Spleen (tissue), 11 donors: ENCODE results near the gene HDAC4. TPM values are rescaled to one million over a fixed set of nuclear protein-coding genes. Genes with fewer than 3 reads are reported as not detected.
A peak's percentile ranks its signal among the peaks of the same experiment; 100 is the strongest.

ENCODE experiments used
- DNase-seq: peaks from one replicate; pipeline ENCODE4 v3.0.0-alpha.2; 2020
- H3K27ac ChIP-seq, 8 donors: fragments of 200-600 bp; sonication (generic) in 7 of 8; 1 replicate in 4 of 8; 2 replicates in 4 of 8; pipeline versions ENCODE4 v1.5.0 to v1.8.0; 2016 to 2021; ENCODE audit warnings: inconsistent platforms in 4 of 8, mild to moderate bottlenecking in 4 of 8, moderate library complexity in 1 of 8
- H3K27me3 ChIP-seq, 7 donors: fragments of 200-600 bp; sonication (generic) in 6 of 7; replicated peaks in 1 of 7; 1 replicate in 4 of 7; 2 replicates in 3 of 7; pipeline versions ENCODE4 v1.5.0 to v1.8.0; 2016 to 2021; ENCODE audit warnings: inconsistent platforms in 3 of 7, mild to moderate bottlenecking in 1 of 7
- H3K36me3 ChIP-seq, 6 donors: fragments of 200-600 bp; sonication (generic) in 5 of 6; 1 replicate in 4 of 6; 2 replicates in 2 of 6; pipeline versions ENCODE4 v1.5.0 to v1.8.0; 2016 to 2021; ENCODE audit warnings: inconsistent platforms in 2 of 6
- H3K4me1 ChIP-seq, 6 donors: fragments of 200-600 bp; sonication (generic) in 5 of 6; 1 replicate in 3 of 6; 2 replicates in 3 of 6; pipeline versions ENCODE4 v1.5.0 to v1.8.0; 2016 to 2021; ENCODE audit warnings: inconsistent platforms in 3 of 6
- H3K4me3 ChIP-seq, 8 donors: fragments of 200-600 bp; sonication (generic) in 7 of 8; 1 replicate in 4 of 8; 2 replicates in 4 of 8; pipeline versions ENCODE4 v1.5.0 to v1.8.0; 2016 to 2021; ENCODE audit warnings: inconsistent platforms in 4 of 8, mild to moderate bottlenecking in 4 of 8, moderate library complexity in 2 of 8
- H3K9me3 ChIP-seq, 8 donors: fragments of 200-600 bp; sonication (generic) in 7 of 8; 1 replicate in 4 of 8; 2 replicates in 4 of 8; pipeline versions ENCODE4 v1.5.0 to v1.8.0; 2016 to 2021; ENCODE audit warnings: inconsistent platforms in 4 of 8
- POLR2A ChIP-seq, 3 donors: fragments of 450-650 bp; IDR thresholded peaks; one replicate each; pipeline ENCODE4 v1.5.1; 2017; ENCODE audit warnings: antibody characterized with exemption in 3 of 3, mild to moderate bottlenecking in 1 of 3
- POLR2AphosphoS5 ChIP-seq, 3 donors: sonication (generic); formaldehyde crosslinking; IDR thresholded peaks; one replicate each; pipeline ENCODE4 v1.5.1; 2017; ENCODE audit warnings: antibody characterized with exemption in 3 of 3
- WGBS, 5 donors: extraction: QIAGEN DNeasy Blood & Tissue Kit in 3 of 5; methylation state at CpG; one replicate each; pipeline versions ENCODE4 v1.1.5 to v1.1.7; 2013 to 2018; 5-methylcytosine and 5-hydroxymethylcytosine counted together
- intact Hi-C: fragments of 100-400 bp; cut with DNase I; formaldehyde crosslinking; loops from one replicate; pipeline ENCODE4 v1.15.0; 2023; ENCODE audit warnings: low total_unique reads
- polyA plus RNA-seq, 3 donors: library from polyadenylated mRNA; stranded (reverse); fragments of 200-250 nt; gene quantifications; one replicate each; pipeline ENCODE4 v1.2.1, GENCODE V29; 2013
- total RNA-seq, 7 donors: library from RNA; depleted of rRNA in 3 of 7; stranded (reverse); fragments of >200 nt in 3 of 7; fragmentation: NEBNext Ultra II Directional in 4 of 7; extraction: Animal tissue kit (Norgen Biotek cat#: 25700) in 4 of 7; gene quantifications; one replicate each; pipeline versions ENCODE4 v1.1.0 to v1.2.1, GENCODE V29; 2016 to 2021
- TF ChIP-seq, protein P1 (sequence below), 11 experiments: fragments of 200-600 bp in 7 of 11; fragments of 450-650 bp in 4 of 11; sonication (generic) in 4 of 11; IDR thresholded peaks in 8 of 11; conservative IDR thresholded peaks in 3 of 11; 1 replicate in 7 of 11; 2 replicates in 4 of 11; pipeline versions ENCODE4 v1.4.0 to v1.8.0; 2016 to 2021; ENCODE audit warnings: antibody characterized with exemption in 11 of 11, inconsistent platforms in 4 of 11, mild to moderate bottlenecking in 1 of 11
- donor health status: healthy with polysubstance abuse.
- donor health status: DM: no; HTN: no; CAD: no; lungs with moderate emphysema.
- donor health status: DM: no; HTN: no; CAD: no.
- donor health status: Bipolar disorder and iron deficiency.
- donor health status: healthy.
- donor health status: DM: no; HTN: no; CAD: no.
- donor health status: DM: yes; HTN: yes; CAD: no.

Gene HDAC4
- total and polyA plus RNA-seq, 10 donors: 3.2 to 122 (median 69.5) TPM

DNA sequence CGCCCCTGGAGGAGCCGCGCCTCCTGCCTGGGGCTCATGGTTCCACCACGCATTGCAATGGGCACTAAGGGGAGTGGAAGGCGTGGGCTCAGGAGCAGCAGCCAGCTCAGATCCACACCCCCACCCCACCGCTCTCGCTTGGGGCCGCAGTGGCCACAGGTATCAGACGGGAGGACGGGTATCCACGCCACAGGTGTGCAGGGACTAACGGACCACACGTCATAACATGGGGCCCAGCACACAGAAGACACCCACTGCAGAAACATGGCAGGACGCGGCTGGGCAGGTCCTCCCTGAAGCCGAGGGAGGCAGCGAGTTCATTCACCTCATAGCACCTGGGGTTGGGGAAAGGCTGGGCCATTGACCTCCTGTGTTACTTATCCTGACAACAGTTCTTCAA is 13.0 kb downstream of the HDAC4 start:
- H3K4me3 ChIP-seq: no peak overlapping the region
- peaks cover 0 to 57% (median 5%) of the 10 kb centered on the region in 6 donors for H3K36me3 ChIP-seq
- DNase-seq: peak; percentile 61
- H3K4me1 ChIP-seq: peaks cover 0 to 19% (median 2%) of the 10 kb centered on the region in 6 donors
- 92 to 98% (median 95%) methylated on average over 17 of the region's 17 CpGs for WGBS, 5 donors
- H3K9me3 ChIP-seq: no peaks in the 10 kb centered on the region
- no peak overlapping the region for H3K27ac ChIP-seq
- intact Hi-C loops: no loop called here
- H3K27me3 ChIP-seq: no peaks in the 10 kb centered on the region
- TF ChIP-seq POLR2AphosphoS5 (IDR thresholded peaks at IDR 0.05) (no peak), POLR2A (IDR thresholded peaks at IDR 0.05) (no peak)
- TF ChIP-seq, protein P1, sequence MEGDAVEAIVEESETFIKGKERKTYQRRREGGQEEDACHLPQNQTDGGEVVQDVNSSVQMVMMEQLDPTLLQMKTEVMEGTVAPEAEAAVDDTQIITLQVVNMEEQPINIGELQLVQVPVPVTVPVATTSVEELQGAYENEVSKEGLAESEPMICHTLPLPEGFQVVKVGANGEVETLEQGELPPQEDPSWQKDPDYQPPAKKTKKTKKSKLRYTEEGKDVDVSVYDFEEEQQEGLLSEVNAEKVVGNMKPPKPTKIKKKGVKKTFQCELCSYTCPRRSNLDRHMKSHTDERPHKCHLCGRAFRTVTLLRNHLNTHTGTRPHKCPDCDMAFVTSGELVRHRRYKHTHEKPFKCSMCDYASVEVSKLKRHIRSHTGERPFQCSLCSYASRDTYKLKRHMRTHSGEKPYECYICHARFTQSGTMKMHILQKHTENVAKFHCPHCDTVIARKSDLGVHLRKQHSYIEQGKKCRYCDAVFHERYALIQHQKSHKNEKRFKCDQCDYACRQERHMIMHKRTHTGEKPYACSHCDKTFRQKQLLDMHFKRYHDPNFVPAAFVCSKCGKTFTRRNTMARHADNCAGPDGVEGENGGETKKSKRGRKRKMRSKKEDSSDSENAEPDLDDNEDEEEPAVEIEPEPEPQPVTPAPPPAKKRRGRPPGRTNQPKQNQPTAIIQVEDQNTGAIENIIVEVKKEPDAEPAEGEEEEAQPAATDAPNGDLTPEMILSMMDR (IDR thresholded peaks at IDR 0.05 in 8 of 11, conservative IDR thresholded peaks at IDR 0.05 in 3 of 11): no peak

DNA sequence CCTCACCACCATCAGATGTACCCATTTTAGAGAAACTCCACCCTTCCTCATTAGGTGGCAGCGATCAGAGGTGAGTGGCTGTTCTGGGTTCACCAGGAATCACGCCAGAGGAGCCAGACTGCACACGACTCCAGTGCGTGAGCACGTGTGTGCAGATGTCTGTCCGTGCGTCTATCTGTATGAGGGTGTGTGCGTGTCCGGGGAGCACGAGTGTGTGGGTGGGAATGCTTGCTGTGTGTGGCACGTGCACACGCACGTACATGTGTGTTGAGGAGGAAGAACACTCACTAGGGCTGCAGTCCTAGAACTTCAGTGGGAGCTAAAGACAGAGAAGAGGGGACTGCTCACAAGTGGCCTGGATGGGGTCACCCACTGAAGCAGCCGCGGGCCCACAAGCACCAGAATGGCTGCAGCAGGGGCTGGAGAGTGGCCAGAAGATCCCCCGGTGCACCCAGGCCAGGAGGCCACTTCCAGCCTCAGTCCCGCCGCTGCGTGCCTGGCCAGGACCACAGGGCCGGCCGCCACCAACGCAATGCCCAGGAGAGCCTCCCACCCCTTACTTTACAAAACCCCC is 13.9 kb downstream of the HDAC4 start:
- intact Hi-C loops: no loop called here
- no peak for TF ChIP-seq POLR2A (IDR thresholded peaks at IDR 0.05)
- no peak for TF ChIP-seq POLR2AphosphoS5 (IDR thresholded peaks at IDR 0.05)
- TF ChIP-seq, protein P1 (IDR thresholded peaks at IDR 0.05 in 8 of 11, conservative IDR thresholded peaks at IDR 0.05 in 3 of 11): no peak

DNA sequence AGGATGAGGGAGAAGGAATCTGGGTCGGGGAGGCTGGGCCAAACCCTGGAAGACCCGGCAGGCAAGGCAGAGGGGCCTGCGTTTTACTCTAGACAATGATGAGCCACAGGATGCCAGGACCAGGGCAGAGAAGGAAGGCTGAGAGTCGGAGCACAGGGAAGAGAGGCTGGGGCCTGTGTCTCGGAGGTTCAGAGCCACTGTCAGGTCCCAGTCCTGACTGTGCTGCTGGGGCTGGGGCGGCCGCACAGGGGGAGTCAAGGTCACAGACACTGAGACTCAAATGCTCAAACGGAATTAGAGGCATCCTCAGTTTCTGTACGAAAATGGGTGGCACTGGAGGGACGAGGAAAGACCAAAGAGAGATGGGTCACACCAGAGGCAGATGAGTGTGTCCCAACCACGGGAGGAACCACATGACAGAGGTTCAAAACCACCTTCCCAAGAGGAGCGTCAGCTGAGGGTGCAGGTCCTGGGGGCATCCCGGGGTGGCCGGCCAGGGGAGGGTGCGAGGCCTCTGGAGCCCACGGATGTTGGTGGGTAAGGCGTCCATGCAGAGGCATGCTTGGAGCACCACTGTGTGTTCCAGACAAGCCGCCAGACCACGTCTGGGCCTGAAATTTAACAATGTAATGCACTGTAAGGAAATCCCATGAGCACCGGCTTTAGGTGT is 14.7 kb downstream of the HDAC4 start:
- H3K27ac ChIP-seq: no peak overlapping the region
- no peaks in the 10 kb centered on the region for H3K27me3 ChIP-seq
- TF ChIP-seq, protein P1 (IDR thresholded peaks at IDR 0.05 in 8 of 11, conservative IDR thresholded peaks at IDR 0.05 in 3 of 11): no peak
- no peak for TF ChIP-seq POLR2AphosphoS5 (IDR thresholded peaks at IDR 0.05)
- no peak for TF ChIP-seq POLR2A (IDR thresholded peaks at IDR 0.05)
- H3K4me3 ChIP-seq: no peak overlapping the region
- peak; percentile 66 for DNase-seq
- peaks cover 0 to 46% (median 5%) of the 10 kb centered on the region in 6 donors for H3K36me3 ChIP-seq
- peaks cover 6 to 32% (median 12%) of the 10 kb centered on the region in 6 donors for H3K4me1 ChIP-seq
- WGBS, 5 donors: 85 to 91% (median 88%) methylated on average over 16 to 20 of the region's 20 CpGs
- intact Hi-C loops: no loop called here
- H3K9me3 ChIP-seq: no peaks in the 10 kb centered on the region

More for the DNA sequence above, 13.9 kb downstream of the HDAC4 start:
- 90 to 96% (median 93%) methylated on average over 16 to 22 of the region's 22 CpGs for WGBS, 5 donors
- H3K9me3 ChIP-seq: no peaks in the 10 kb centered on the region
- no peak overlapping the region for H3K27ac ChIP-seq
- peak; percentile 62 for DNase-seq
- peaks cover 0 to 54% (median 5%) of the 10 kb centered on the region in 6 donors for H3K36me3 ChIP-seq
- H3K4me3 ChIP-seq: no peak overlapping the region
- no peaks in the 10 kb centered on the region for H3K27me3 ChIP-seq
- peaks cover under 1 to 24% (median 4%) of the 10 kb centered on the region in 6 donors for H3K4me1 ChIP-seq
